NCI-H1105 (cell line): ENCODE data around the gene FEM1B.

ENCODE experiments used
- DNase-seq: peaks from one replicate; lab custom pipeline; 2025; lab: John Stamatoyannopoulos, UW

FEM1B gene

DNA sequence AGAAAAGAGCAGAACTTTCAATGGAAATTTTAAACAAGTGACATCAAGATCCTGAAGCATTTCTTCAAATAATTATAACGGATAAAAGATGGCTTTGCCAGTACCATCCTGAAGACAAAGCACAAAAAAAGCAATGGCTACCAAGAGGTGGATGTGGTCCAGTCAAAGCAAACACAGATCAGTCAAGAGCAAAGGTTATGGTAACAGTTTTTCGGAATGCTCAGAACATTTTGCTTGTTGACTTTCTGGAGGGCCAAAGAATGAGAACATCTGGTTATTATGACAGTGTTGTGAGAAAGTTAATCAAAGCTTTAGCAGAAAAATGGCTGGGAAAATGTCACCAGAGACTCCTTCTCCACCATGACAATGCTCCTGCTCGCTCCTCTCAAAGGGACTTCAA is 31.5 kb downstream of the FEM1B start:
- DNase-seq = no peak

GRCh38 chr15:68310178-68310803 is 32.7 kb downstream of the FEM1B start:
- no peak for DNase-seq

- no peak for DNase-seq
These were observed 33.4 kb downstream of the FEM1B start for GRCh38 chr15:68310804-68311463.

DNA sequence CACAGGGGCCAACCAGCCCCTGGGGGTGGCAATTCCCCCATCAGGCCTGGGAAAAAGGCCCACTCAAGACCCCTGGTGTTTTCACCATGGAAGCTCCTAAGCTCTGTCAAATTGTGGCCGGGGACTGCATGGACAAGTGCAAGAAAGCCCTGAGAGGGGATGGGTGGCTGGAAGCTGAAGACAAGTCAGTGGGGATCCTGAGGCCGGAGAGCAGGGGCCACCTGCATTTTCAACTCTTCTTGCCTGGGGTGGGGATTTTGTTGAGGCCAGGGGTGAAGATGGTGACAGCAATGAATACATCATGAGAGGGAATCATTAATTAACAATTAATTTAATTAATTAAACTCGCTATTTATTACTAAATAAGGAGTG is 33.9 kb downstream of the FEM1B start:
- DNase-seq = no peak

- DNase-seq = no peak
These were observed 34.5 kb downstream of the FEM1B start for GRCh38 chr15:68311859-68312557.

DNA sequence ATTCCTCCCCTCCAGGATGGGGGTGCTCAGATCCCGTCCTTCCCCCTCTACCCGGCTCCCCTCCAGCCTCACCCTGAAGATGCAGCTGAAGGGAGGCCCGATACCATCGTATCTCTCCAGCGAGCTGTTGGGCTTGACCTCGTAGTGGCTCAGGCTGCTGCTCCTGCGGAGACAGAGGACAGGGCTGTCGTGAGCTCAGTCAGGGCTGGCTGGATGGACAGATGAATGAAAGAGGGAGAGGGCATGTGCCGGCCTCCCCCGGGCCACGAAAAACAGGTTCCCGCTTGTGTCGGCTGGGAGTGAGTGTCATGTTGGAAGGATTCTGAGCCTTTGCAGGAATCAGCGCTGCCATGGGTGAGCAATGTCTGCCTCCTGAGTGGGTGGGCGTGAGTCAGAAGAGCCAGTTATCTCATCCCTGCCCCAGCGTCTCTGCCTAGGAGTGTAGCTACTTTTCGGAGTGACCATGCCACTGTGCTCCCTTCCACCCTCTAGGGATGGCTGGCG is 35.2 kb downstream of the FEM1B start:
- DNase-seq = no peak

GRCh38 chr15:68313501-68314410 is 36.2 kb downstream of the FEM1B start:
- DNase-seq = no peak

DNA sequence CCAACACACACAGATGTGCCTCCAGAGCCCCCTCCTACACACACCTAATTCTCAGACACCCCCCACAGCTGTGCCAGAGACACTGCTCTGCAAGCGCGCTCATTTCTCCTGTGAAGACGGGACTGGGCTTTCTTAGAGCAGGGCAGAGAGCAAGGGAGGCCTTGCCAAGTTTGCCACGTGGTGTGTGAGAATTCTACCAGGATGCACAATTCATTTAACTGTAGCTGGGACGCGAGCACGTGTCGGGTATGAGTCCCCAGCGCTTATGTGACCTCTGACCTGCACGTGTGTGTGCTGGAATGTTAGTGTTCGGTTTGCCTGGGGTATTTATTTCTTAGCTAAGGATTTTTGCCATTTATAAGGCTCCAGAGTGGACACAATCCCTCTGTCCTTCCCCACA is 37.0 kb downstream of the FEM1B start:
- no peak for DNase-seq

DNA sequence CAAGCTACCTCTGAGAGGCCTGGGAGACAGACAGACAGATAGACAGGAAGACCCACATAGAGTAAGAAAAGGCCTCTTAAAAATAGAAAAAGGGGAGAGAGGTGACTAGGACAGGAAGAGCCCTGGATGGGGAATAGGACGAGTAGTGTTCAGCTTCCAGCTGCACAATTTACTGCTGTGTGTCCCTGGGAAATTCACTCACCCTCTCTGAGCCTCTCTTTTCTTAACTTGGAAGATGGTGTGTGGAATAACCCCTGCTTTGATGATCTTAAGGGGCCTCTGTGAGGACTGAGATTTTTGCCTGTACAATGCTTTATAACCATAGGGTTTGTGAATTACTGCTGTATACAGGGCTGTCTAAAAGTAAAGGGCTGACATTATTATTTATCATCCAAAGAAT is 37.5 kb downstream of the FEM1B start:
- DNase-seq = no peak

- no peak for DNase-seq
These were observed 38.0 kb downstream of the FEM1B start for GRCh38 chr15:68315495-68316031.

GRCh38 chr15:68316061-68316804 is 38.7 kb downstream of the FEM1B start:
- DNase-seq = no peak

GRCh38 chr15:68317281-68318007 is 39.9 kb downstream of the FEM1B start:
- no peak for DNase-seq

GRCh38 chr15:68318008-68318835 is 40.7 kb downstream of the FEM1B start:
- no peak for DNase-seq

DNA sequence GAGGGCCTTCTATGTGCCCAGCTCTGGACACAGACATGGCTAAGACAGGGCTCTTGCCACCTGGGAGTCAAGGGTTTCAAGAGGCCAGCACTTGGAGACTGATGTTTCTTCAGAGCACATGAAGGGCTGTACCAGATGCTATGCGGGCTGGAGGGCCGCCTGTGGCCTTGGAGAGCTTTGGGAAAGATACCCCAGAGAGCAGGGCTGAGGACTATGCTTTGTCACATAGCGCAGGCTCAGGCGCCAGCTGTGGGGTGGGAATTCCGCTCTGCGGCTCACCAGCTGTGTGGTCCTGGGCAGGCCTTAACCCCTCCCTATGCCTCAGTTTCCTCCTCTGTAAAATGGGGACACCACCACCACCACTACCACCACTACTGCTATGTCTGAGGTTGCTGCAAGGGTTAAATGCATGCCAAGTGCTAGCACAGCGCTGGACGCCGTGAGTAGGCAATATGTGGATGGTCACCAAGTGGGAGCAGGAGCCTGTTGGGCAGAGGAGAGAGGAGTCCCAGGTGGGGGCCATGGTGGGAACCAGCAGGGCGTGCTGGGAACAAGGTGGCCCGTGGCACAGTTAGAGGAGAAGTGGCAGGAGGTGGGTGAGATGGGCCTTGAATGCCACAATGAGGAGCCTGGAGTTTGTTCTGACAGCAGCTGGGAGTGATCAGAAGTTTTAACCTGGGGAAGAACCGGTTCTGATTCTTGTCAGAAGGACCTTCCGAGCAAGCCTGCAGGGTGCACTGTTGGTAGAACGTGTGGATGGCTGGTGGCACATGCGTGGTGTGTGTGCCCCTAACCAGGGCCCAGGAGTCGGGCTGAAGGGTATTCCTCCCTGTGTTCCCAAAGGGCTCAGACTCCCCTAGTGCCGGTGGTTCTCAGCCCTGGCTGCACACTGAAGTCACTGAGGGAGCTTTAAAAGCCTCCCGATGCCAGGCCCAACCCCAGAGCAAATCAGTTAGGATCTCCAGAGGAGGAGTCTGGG is 41.7 kb downstream of the FEM1B start:
- no peak for DNase-seq

GRCh38 chr15:68319997-68320396 is 42.5 kb downstream of the FEM1B start:
- no peak for DNase-seq

GRCh38 chr15:68321229-68321628 is 43.7 kb downstream of the FEM1B start:
- no peak for DNase-seq

DNA sequence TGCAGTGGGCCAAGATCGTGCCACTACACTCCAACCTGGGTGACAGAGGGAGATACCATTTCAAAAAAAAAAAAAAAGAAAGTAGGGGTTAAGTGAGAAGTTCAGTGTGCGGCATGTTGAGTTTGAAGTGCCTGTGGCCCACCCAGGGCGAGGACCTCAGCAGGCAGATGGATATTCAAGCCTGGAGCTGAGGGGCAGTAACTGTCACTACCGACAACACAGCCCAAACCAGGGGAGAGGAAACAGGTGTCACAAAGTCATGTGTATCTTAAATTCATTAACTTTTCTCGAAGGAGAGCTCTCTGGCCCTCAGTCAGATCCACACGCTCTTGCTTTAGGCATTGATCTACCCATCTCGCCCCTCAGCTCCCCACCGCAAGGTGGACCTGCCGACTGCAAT is 45.3 kb downstream of the FEM1B start:
- no peak for DNase-seq

GRCh38 chr15:68325726-68326125 is 48.2 kb downstream of the FEM1B start:
- no peak for DNase-seq
